A549 treated with Hydrocortisone at 1 μM for 4 hours (cell line): Measurements from ENCODE around the gene LRRC18. TPM values are rescaled to one million over a fixed set of nuclear protein-coding genes. Genes with fewer than 3 reads are reported as not detected.

Experiments used
- total RNA-seq: library from RNA; stranded (reverse); fragments of 200-300 nt; extraction: Qiagen RNA extraction; gene quantifications from 5 replicates; pipeline ENCODE4 v1.2.3, GENCODE V29; 2022

The LRRC18 gene
- not detected in 5 replicates for total RNA-seq

DNA sequence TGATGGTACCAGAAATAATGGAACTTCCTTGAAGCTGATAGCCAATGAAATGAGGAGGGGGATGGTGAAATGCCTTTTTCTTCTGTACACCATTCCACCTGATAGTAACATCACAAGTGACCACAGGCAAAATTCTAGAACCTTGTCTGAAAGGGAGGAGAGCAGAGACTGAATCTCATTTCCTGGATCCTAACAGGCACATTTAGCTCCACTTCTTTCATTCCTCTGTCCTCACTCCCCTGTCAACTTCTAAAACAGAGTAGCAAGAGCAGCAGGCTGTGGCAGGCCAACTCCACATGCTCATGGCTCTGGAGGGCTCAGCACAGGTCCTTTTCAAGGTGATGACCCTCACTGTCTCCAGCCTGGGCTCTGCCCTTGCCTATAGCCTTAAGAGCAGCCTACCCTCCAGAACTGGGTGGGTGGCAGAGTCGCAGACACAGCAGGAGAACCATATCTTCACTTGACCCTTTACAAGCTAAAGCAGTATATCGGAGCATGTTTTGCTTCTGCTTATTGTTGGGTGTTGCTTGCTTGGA is at the start of gene LRRC18:
Gene LRRC18, minus strand, starts transcription at position 51 of the 536 bp plus-strand sequence. CDS start 25,685 bp downstream, outside the sequence.

Other genes with a start within 250 kb of the LRRC18 start
- gene VSTM4, start 175.7 kb upstream of the LRRC18 start, total RNA-seq: 0.24 to 0.44 TPM (median 0.28 TPM) in 5 replicates
- not detected in 5 replicates for gene FAM170B, start 194.2 kb upstream of the LRRC18 start, total RNA-seq
- not detected in 5 replicates for gene TMEM273, start 248.6 kb upstream of the LRRC18 start, total RNA-seq